Measurements from ENCODE around the gene KIAA1328.

KIAA1328 gene

GRCh38 chr18:36888778-36889177 lies 59.9 kb downstream of the KIAA1328 start:
- Histone ChIP-seq H3K36me3 (ENCODE audit: insufficient read depth, low read length) (no peaks in the 10 kb centered on the region), H3K27me3 (ENCODE audit: control insufficient read depth, insufficient read depth, low read length) (no peaks in the 10 kb centered on the region), H3K4me2 (ENCODE audit: low read length) (no peak overlapping the region), H3K9me3 (replicated peaks; ENCODE audit: low read length) (no peaks in the 10 kb centered on the region), H3K4me3 (ENCODE audit: low read length) (no peak overlapping the region), H3K9ac (ENCODE audit: low read depth, low read length) (no peak overlapping the region), H3K4me1 (ENCODE audit: control insufficient read depth, insufficient read depth, low read length) (peaks cover 6% of the 10 kb centered on the region)

GRCh38 chr18:36889321-36889720 lies 60.4 kb downstream of the KIAA1328 start:
- H3K4me3 ChIP-seq (ENCODE audit: low read length): no peak overlapping the region
- no peaks in the 10 kb centered on the region for H3K27me3 ChIP-seq (ENCODE audit: control insufficient read depth, insufficient read depth, low read length)
- no peak overlapping the region for H3K4me2 ChIP-seq (ENCODE audit: low read length)
- H3K9ac ChIP-seq (ENCODE audit: low read depth, low read length): no peak overlapping the region
- H3K36me3 ChIP-seq (ENCODE audit: insufficient read depth, low read length): no peaks in the 10 kb centered on the region
- no peaks in the 10 kb centered on the region for H3K9me3 ChIP-seq (replicated peaks; ENCODE audit: low read length)
- H3K4me1 ChIP-seq (ENCODE audit: control insufficient read depth, insufficient read depth, low read length): peaks cover 6% of the 10 kb centered on the region

- Histone ChIP-seq H3K9ac (ENCODE audit: low read depth, low read length) (no peak overlapping the region), H3K27me3 (ENCODE audit: control insufficient read depth, insufficient read depth, low read length) (no peaks in the 10 kb centered on the region), H3K4me3 (ENCODE audit: low read length) (no peak overlapping the region), H3K36me3 (ENCODE audit: insufficient read depth, low read length) (no peaks in the 10 kb centered on the region), H3K4me1 (ENCODE audit: control insufficient read depth, insufficient read depth, low read length) (peaks cover 6% of the 10 kb centered on the region), H3K4me2 (ENCODE audit: low read length) (no peak overlapping the region), H3K9me3 (replicated peaks; ENCODE audit: low read length) (no peaks in the 10 kb centered on the region)
These were observed 60.8 kb downstream of the KIAA1328 start for GRCh38 chr18:36889742-36890141.

- Histone ChIP-seq H3K27me3 (ENCODE audit: control insufficient read depth, insufficient read depth, low read length) (no peaks in the 10 kb centered on the region), H3K4me3 (ENCODE audit: low read length) (no peak overlapping the region), H3K36me3 (ENCODE audit: insufficient read depth, low read length) (no peaks in the 10 kb centered on the region), H3K9ac (ENCODE audit: low read depth, low read length) (no peak overlapping the region), H3K4me1 (ENCODE audit: control insufficient read depth, insufficient read depth, low read length) (peaks cover 6% of the 10 kb centered on the region), H3K4me2 (ENCODE audit: low read length) (no peak overlapping the region), H3K9me3 (replicated peaks; ENCODE audit: low read length) (no peaks in the 10 kb centered on the region)
These were observed 61.7 kb downstream of the KIAA1328 start for GRCh38 chr18:36890598-36890997.

GRCh38 chr18:36893227-36893626 lies 64.3 kb downstream of the KIAA1328 start:
- no peak overlapping the region for H3K4me3 ChIP-seq (ENCODE audit: low read length)
- peaks cover 6% of the 10 kb centered on the region for H3K4me1 ChIP-seq (ENCODE audit: control insufficient read depth, insufficient read depth, low read length)
- no peaks in the 10 kb centered on the region for H3K36me3 ChIP-seq (ENCODE audit: insufficient read depth, low read length)
- H3K27me3 ChIP-seq (ENCODE audit: control insufficient read depth, insufficient read depth, low read length): no peaks in the 10 kb centered on the region
- no peak overlapping the region for H3K4me2 ChIP-seq (ENCODE audit: low read length)
- no peak overlapping the region for H3K9ac ChIP-seq (ENCODE audit: low read depth, low read length)
- no peaks in the 10 kb centered on the region for H3K9me3 ChIP-seq (replicated peaks; ENCODE audit: low read length)

- Histone ChIP-seq H3K9ac (ENCODE audit: low read depth, low read length) (no peak overlapping the region), H3K4me1 (ENCODE audit: control insufficient read depth, insufficient read depth, low read length) (no peaks in the 10 kb centered on the region), H3K36me3 (ENCODE audit: insufficient read depth, low read length) (no peaks in the 10 kb centered on the region), H3K27me3 (ENCODE audit: control insufficient read depth, insufficient read depth, low read length) (no peaks in the 10 kb centered on the region), H3K4me3 (ENCODE audit: low read length) (no peak overlapping the region), H3K9me3 (replicated peaks; ENCODE audit: low read length) (no peaks in the 10 kb centered on the region), H3K4me2 (ENCODE audit: low read length) (no peak overlapping the region)
These were observed 66.7 kb downstream of the KIAA1328 start for GRCh38 chr18:36895606-36896005.

- Histone ChIP-seq H3K4me3 (ENCODE audit: low read length) (no peak overlapping the region), H3K4me1 (ENCODE audit: control insufficient read depth, insufficient read depth, low read length) (peaks cover 8% of the 10 kb centered on the region), H3K9me3 (replicated peaks; ENCODE audit: low read length) (no peaks in the 10 kb centered on the region), H3K36me3 (ENCODE audit: insufficient read depth, low read length) (no peaks in the 10 kb centered on the region), H3K9ac (ENCODE audit: low read depth, low read length) (no peak overlapping the region), H3K4me2 (ENCODE audit: low read length) (no peak overlapping the region), H3K27me3 (ENCODE audit: control insufficient read depth, insufficient read depth, low read length) (no peaks in the 10 kb centered on the region)
These were observed 68.3 kb downstream of the KIAA1328 start for GRCh38 chr18:36897253-36897652.

- H3K9me3 ChIP-seq (replicated peaks; ENCODE audit: low read length): no peaks in the 10 kb centered on the region
- no peak overlapping the region for H3K9ac ChIP-seq (ENCODE audit: low read depth, low read length)
- H3K4me1 ChIP-seq (ENCODE audit: control insufficient read depth, insufficient read depth, low read length): peaks cover 10% of the 10 kb centered on the region
- no peaks in the 10 kb centered on the region for H3K27me3 ChIP-seq (ENCODE audit: control insufficient read depth, insufficient read depth, low read length)
- no peak overlapping the region for H3K4me3 ChIP-seq (ENCODE audit: low read length)
- H3K4me2 ChIP-seq (ENCODE audit: low read length): no peak overlapping the region
- no peaks in the 10 kb centered on the region for H3K36me3 ChIP-seq (ENCODE audit: insufficient read depth, low read length)
These were observed 70.4 kb downstream of the KIAA1328 start for GRCh38 chr18:36899289-36899688.

- Histone ChIP-seq H3K4me3 (ENCODE audit: low read length) (no peak overlapping the region), H3K4me2 (ENCODE audit: low read length) (no peak overlapping the region), H3K9me3 (replicated peaks; ENCODE audit: low read length) (no peaks in the 10 kb centered on the region), H3K4me1 (ENCODE audit: control insufficient read depth, insufficient read depth, low read length) (peaks cover 10% of the 10 kb centered on the region), H3K36me3 (ENCODE audit: insufficient read depth, low read length) (no peaks in the 10 kb centered on the region), H3K9ac (ENCODE audit: low read depth, low read length) (no peak overlapping the region), H3K27me3 (ENCODE audit: control insufficient read depth, insufficient read depth, low read length) (no peaks in the 10 kb centered on the region)
These were observed 71.5 kb downstream of the KIAA1328 start for GRCh38 chr18:36900466-36900865.

GRCh38 chr18:36901277-36901701 lies 72.4 kb downstream of the KIAA1328 start:
- Histone ChIP-seq H3K9me3 (replicated peaks; ENCODE audit: low read length) (no peaks in the 10 kb centered on the region), H3K36me3 (ENCODE audit: insufficient read depth, low read length) (no peaks in the 10 kb centered on the region), H3K4me3 (ENCODE audit: low read length) (no peak overlapping the region), H3K4me2 (ENCODE audit: low read length) (peak overlapping the region; percentile 32), H3K9ac (ENCODE audit: low read depth, low read length) (no peak overlapping the region), H3K4me1 (ENCODE audit: control insufficient read depth, insufficient read depth, low read length) (peaks cover 10% of the 10 kb centered on the region), H3K27me3 (ENCODE audit: control insufficient read depth, insufficient read depth, low read length) (no peaks in the 10 kb centered on the region)

- Histone ChIP-seq H3K36me3 (ENCODE audit: insufficient read depth, low read length) (no peaks in the 10 kb centered on the region), H3K4me3 (ENCODE audit: low read length) (no peak overlapping the region), H3K9ac (ENCODE audit: low read depth, low read length) (no peak overlapping the region), H3K27me3 (ENCODE audit: control insufficient read depth, insufficient read depth, low read length) (no peaks in the 10 kb centered on the region), H3K9me3 (replicated peaks; ENCODE audit: low read length) (no peaks in the 10 kb centered on the region), H3K4me1 (ENCODE audit: control insufficient read depth, insufficient read depth, low read length) (peaks cover 10% of the 10 kb centered on the region), H3K4me2 (ENCODE audit: low read length) (no peak overlapping the region)
These were observed 74.4 kb downstream of the KIAA1328 start for GRCh38 chr18:36903215-36903928.

GRCh38 chr18:36905571-36905970 lies 76.6 kb downstream of the KIAA1328 start:
- H3K36me3 ChIP-seq (ENCODE audit: insufficient read depth, low read length): no peaks in the 10 kb centered on the region
- peaks cover 10% of the 10 kb centered on the region for H3K4me1 ChIP-seq (ENCODE audit: control insufficient read depth, insufficient read depth, low read length)
- no peak overlapping the region for H3K9ac ChIP-seq (ENCODE audit: low read depth, low read length)
- no peaks in the 10 kb centered on the region for H3K27me3 ChIP-seq (ENCODE audit: control insufficient read depth, insufficient read depth, low read length)
- H3K4me3 ChIP-seq (ENCODE audit: low read length): no peak overlapping the region
- H3K4me2 ChIP-seq (ENCODE audit: low read length): no peak overlapping the region
- H3K9me3 ChIP-seq (replicated peaks; ENCODE audit: low read length): no peaks in the 10 kb centered on the region
